ENCODE results near the gene VPS45.

Gene VPS45

GRCh38 chr1:150186789-150187559, 119.4 kb downstream of the VPS45 start:
- peak overlapping the region; percentile 33 for H3K4me3 ChIP-seq (replicated peaks; ENCODE audit: insufficient read depth, low read length)
- peak overlapping the region; percentile 88 for H3K27ac ChIP-seq (replicated peaks)
- H3K27me3 ChIP-seq (ENCODE audit: insufficient read depth, poor library complexity, severe bottlenecking): no peaks in the 10 kb centered on the region
- TF ChIP-seq REST (IDR thresholded peaks at IDR 0.05; ENCODE audit: insufficient replicate concordance, low read depth): no peak
- TF ChIP-seq CTCF (IDR thresholded peaks at IDR 0.05; ENCODE audit: insufficient read depth, low read length): no peak
- TF ChIP-seq SPI1 (IDR thresholded peaks at IDR 0.05; ENCODE audit: borderline replicate concordance, low read depth): peak; percentile 13; the same call in 1 of the 2 replicates
- TF ChIP-seq GABPA (IDR thresholded peaks at IDR 0.05; ENCODE audit: low read depth): 0 out of 2 replicates have a peak, but pooled peaks have one; percentile 22
- no peak for TF ChIP-seq POLR2AphosphoS5 (IDR thresholded peaks at IDR 0.05; ENCODE audit: low read depth)
- DNase-seq (ENCODE audit: low read depth in 1 of 2, low spot score in 1 of 2): peak; percentile 41 to 65

DNA sequence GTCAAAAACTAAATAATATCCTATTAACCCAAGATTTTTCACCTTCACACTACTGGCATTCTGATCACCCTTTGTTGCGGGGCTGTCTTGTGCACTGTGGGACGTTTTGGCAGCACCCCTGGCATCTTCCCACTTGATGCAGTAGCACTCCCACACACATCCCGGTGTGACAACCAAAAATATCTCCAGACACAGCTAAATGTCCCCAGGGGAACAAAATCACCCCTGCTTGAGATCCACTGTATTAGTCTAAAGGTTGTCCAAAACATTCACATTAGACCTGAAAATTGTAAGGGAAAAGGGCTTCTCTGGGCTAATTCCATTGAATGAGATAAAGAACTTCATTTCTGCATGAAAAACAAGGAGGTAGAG, 120.0 kb downstream of the VPS45 start:
- H3K27ac ChIP-seq (replicated peaks): no peak overlapping the region; the same call in 1 of the 2 replicates
- TF ChIP-seq POLR2AphosphoS5 (IDR thresholded peaks at IDR 0.05; ENCODE audit: low read depth) (no peak), CTCF (IDR thresholded peaks at IDR 0.05; ENCODE audit: insufficient read depth, low read length) (no peak), SPI1 (IDR thresholded peaks at IDR 0.05; ENCODE audit: borderline replicate concordance, low read depth) (no peak), GABPA (IDR thresholded peaks at IDR 0.05; ENCODE audit: low read depth) (no peak), REST (IDR thresholded peaks at IDR 0.05; ENCODE audit: insufficient replicate concordance, low read depth) (no peak)
- no peak for DNase-seq (ENCODE audit: low read depth in 1 of 2, low spot score in 1 of 2)
- H3K27me3 ChIP-seq (ENCODE audit: insufficient read depth, poor library complexity, severe bottlenecking): no peaks in the 10 kb centered on the region
- H3K4me3 ChIP-seq (replicated peaks; ENCODE audit: insufficient read depth, low read length): no peak overlapping the region

DNA sequence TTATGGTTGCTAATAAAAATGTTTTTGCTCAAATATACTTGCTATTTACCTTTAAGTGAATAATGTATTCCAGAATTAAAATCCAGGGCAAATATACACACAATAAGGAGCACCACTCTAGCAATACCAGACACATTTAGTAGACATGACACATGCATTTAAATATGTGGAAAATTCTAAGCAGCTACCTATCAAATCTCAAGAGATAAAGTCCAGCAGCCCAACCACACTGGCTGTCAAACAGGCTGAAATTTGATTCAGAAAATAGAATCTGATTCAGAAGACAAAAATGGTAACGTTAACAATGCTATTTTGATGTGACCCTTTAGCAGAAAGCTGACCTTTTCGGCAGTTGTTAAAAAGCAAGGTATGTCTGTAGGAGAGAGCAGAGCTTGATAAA, 124.4 kb downstream of the VPS45 start:
- TF ChIP-seq SPI1 (IDR thresholded peaks at IDR 0.05; ENCODE audit: borderline replicate concordance, low read depth): no peak
- TF ChIP-seq CTCF (IDR thresholded peaks at IDR 0.05; ENCODE audit: insufficient read depth, low read length): no peak
- no peak for TF ChIP-seq POLR2AphosphoS5 (IDR thresholded peaks at IDR 0.05; ENCODE audit: low read depth)
- no peak for TF ChIP-seq REST (IDR thresholded peaks at IDR 0.05; ENCODE audit: insufficient replicate concordance, low read depth)
- TF ChIP-seq GABPA (IDR thresholded peaks at IDR 0.05; ENCODE audit: low read depth): no peak
- no peak for DNase-seq (ENCODE audit: low read depth in 1 of 2, low spot score in 1 of 2)
- H3K27me3 ChIP-seq (ENCODE audit: insufficient read depth, poor library complexity, severe bottlenecking): no peaks in the 10 kb centered on the region
- no peak overlapping the region for H3K4me3 ChIP-seq (replicated peaks; ENCODE audit: insufficient read depth, low read length)
- no peak overlapping the region for H3K27ac ChIP-seq (replicated peaks)
